Lung (tissue), 12 donors: ENCODE results near the gene PPP4R3C. TPM values are rescaled to one million over a fixed set of nuclear protein-coding genes. Genes with fewer than 3 reads are reported as not detected.

ENCODE experiments used
- ATAC-seq: fragments of 200-7000 bp; cut with Tn5 transposase; one replicate; pipeline ENCODE4 v1.9.1; 2020; ENCODE audit warnings: moderate number of reproducible peaks; ENCODE audit not compliant: insufficient read depth, low FRiP score
- DNase-seq, 3 donors: peaks; one replicate each; pipeline ENCODE4 v3.0.0-alpha.2; 2013 to 2017
- H3K27ac ChIP-seq, 2 donors: one replicate each; pipeline ENCODE4 v1.5.1; 2013; ENCODE audit warnings: mild to moderate bottlenecking in 2 of 2, moderate library complexity in 2 of 2, control low read depth in 1 of 2, inconsistent platforms in 1 of 2, low read depth in 1 of 2, low read length in 1 of 2
- H3K27me3 ChIP-seq, 3 donors: one replicate each; pipeline ENCODE4 v1.5.1; 2013; ENCODE audit warnings: low read length in 2 of 3; ENCODE audit not compliant: control insufficient read depth in 3 of 3, insufficient read depth in 3 of 3
- H3K36me3 ChIP-seq, 4 donors: one replicate each; pipeline ENCODE4 v1.5.1; 2013; ENCODE audit warnings: low read length in 4 of 4, mild to moderate bottlenecking in 1 of 4, moderate library complexity in 1 of 4; ENCODE audit not compliant: control insufficient read depth in 4 of 4, insufficient read depth in 4 of 4
- H3K4me1 ChIP-seq, 5 donors: one replicate each; pipeline ENCODE4 v1.5.1; 2013; ENCODE audit warnings: low read length in 5 of 5, mild to moderate bottlenecking in 2 of 5, moderate library complexity in 1 of 5; ENCODE audit not compliant: control insufficient read depth in 5 of 5, insufficient read depth in 5 of 5
- H3K4me3 ChIP-seq: one replicate; pipeline ENCODE4 v1.5.1; 2013; ENCODE audit warnings: mild to moderate bottlenecking, control low read depth, moderate library complexity
- H3K9ac ChIP-seq, 2 donors: one replicate each; pipeline ENCODE4 v1.5.1; 2013; ENCODE audit warnings: low read length in 2 of 2, control low read depth in 1 of 2; ENCODE audit not compliant: insufficient read depth in 1 of 2
- H3K9me3 ChIP-seq, 4 donors: one replicate each; pipeline ENCODE4 v1.5.1; 2013; ENCODE audit warnings: low read length in 3 of 4, mild to moderate bottlenecking in 1 of 4, moderate library complexity in 1 of 4; ENCODE audit not compliant: control insufficient read depth in 4 of 4, insufficient read depth in 3 of 4
- polyA plus RNA-seq, 2 donors: library from polyadenylated mRNA; stranded (reverse); fragments of 200-250 nt; gene quantifications; one replicate each; pipeline ENCODE4 v1.2.1, GENCODE V29; 2013
- total RNA-seq, 2 donors: library from RNA; depleted of rRNA in 1 of 2; stranded (reverse); fragments of >200 nt in 1 of 2; gene quantifications; one replicate each; pipeline ENCODE4 v1.2.1, GENCODE V29; 2014 to 2021
- TF ChIP-seq, protein P1 (sequence below): IDR thresholded peaks from 2 replicates; pipeline ENCODE4 v1.5.1; 2012; ENCODE audit warnings: mild to moderate bottlenecking; ENCODE audit errors: control extremely low read depth, extremely low read depth
- donor health status: control.
- donor health status: control.
- donor health status: Bipolar disorder and iron deficiency.
- donor health status: healthy.
- donor health status: DM: yes; HTN: yes; CAD: no.

Gene PPP4R3C
- total and polyA plus RNA-seq, 4 donors: not detected

DNA sequence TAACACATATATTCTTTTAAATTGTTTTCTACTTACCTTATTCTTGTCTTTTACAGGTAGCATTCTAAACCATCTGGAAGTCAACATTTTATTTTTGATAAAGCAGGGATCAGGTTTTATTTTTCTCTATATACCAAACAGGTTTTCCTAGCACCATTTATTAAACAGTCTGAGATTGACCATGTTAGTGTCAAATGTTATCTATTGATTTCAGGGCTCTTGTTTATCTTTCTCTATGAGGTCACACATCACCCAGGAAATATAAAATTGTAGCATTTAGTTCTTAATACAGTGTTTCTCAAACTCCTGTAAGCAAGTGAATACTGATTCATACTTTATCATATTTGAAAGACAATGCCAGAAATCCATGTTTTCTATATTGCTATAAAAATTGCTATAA lies 28.1 kb downstream of the PPP4R3C start:
- no peaks in the 10 kb centered on the region for H3K36me3 ChIP-seq
- H3K9me3 ChIP-seq: no peaks in the 10 kb centered on the region
- peaks cover 0 to under 1% (median 0%) of the 10 kb centered on the region in 5 donors for H3K4me1 ChIP-seq
- DNase-seq (no peak), ATAC-seq (no peak)
- no peak overlapping the region for H3K27ac ChIP-seq
- TF ChIP-seq, protein P1, sequence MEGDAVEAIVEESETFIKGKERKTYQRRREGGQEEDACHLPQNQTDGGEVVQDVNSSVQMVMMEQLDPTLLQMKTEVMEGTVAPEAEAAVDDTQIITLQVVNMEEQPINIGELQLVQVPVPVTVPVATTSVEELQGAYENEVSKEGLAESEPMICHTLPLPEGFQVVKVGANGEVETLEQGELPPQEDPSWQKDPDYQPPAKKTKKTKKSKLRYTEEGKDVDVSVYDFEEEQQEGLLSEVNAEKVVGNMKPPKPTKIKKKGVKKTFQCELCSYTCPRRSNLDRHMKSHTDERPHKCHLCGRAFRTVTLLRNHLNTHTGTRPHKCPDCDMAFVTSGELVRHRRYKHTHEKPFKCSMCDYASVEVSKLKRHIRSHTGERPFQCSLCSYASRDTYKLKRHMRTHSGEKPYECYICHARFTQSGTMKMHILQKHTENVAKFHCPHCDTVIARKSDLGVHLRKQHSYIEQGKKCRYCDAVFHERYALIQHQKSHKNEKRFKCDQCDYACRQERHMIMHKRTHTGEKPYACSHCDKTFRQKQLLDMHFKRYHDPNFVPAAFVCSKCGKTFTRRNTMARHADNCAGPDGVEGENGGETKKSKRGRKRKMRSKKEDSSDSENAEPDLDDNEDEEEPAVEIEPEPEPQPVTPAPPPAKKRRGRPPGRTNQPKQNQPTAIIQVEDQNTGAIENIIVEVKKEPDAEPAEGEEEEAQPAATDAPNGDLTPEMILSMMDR: no peak
- H3K4me3 ChIP-seq: no peak overlapping the region
- H3K9ac ChIP-seq: no peak overlapping the region
- no peaks in the 10 kb centered on the region for H3K27me3 ChIP-seq

Other genes starting within 250 kb of the PPP4R3C start
- not detected for gene DCAF8L2, start 127.0 kb upstream of the PPP4R3C start, total RNA-seq
- not detected for gene DCAF8L2, start 127.0 kb upstream of the PPP4R3C start, polyA plus RNA-seq